PFSK-1 (cell line): Measurements from ENCODE around the gene PACSIN1.

Source experiments
- FOXP2 ChIP-seq: optimal IDR thresholded peaks from 2 replicates; pipeline ENCODE3; 2011; ENCODE audit warnings: borderline replicate concordance, control low read depth, inconsistent platforms; ENCODE audit not compliant: insufficient read depth; ENCODE audit errors: extremely low read length, extremely low read depth
- POLR2AphosphoS5 ChIP-seq: IDR thresholded peaks from 2 replicates; pipeline ENCODE4 v1.6.1; 2012; ENCODE audit warnings: low read depth, mild to moderate bottlenecking, control low read depth, low read length, moderate library complexity
- SIN3A ChIP-seq: IDR thresholded peaks from 2 replicates; pipeline ENCODE4 v1.6.1; 2012; ENCODE audit warnings: mild to moderate bottlenecking, low read length, moderate library complexity, borderline replicate concordance; ENCODE audit not compliant: insufficient read depth
- TAF1 ChIP-seq: IDR thresholded peaks from 2 replicates; pipeline ENCODE4 v1.6.1; 2012; ENCODE audit warnings: low read length, control low read depth, borderline replicate concordance; ENCODE audit not compliant: insufficient read depth
- TF ChIP-seq, protein P1 (sequence below), 2 experiments: IDR thresholded peaks; 2 replicates each; pipeline versions ENCODE4 v1.6.1 to v1.8.0; 2011 to 2012; ENCODE audit warnings: low read depth in 2 of 2, low read length in 2 of 2, control low read depth in 1 of 2, inconsistent platforms in 1 of 2, mild to moderate bottlenecking in 1 of 2, moderate library complexity in 1 of 2; ENCODE audit not compliant: insufficient read depth in 1 of 2

DNA sequence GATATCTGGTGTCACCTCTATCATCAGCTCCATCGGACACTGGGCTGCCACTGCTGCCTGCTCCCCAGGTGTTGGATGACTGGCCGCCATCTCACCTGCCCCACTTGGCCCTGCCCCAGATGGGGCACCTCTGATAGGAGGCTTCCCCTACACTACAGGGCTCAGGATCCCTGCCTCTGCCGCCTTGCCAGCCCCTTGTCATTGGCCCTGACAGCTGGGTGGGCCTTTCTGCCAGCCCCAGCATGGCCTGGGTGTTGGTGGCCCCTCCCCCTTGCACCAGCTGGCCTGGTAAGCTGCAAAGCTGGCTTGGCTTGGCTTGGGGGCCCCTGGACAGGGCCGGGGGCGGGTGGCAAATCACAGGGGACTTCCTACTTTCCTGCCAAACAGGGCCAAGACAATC is 10.6 kb downstream of the PACSIN1 start:
- TF ChIP-seq TAF1 (no peak), POLR2AphosphoS5 (no peak), FOXP2 (no peak), SIN3A (no peak)
- TF ChIP-seq, protein P1, sequence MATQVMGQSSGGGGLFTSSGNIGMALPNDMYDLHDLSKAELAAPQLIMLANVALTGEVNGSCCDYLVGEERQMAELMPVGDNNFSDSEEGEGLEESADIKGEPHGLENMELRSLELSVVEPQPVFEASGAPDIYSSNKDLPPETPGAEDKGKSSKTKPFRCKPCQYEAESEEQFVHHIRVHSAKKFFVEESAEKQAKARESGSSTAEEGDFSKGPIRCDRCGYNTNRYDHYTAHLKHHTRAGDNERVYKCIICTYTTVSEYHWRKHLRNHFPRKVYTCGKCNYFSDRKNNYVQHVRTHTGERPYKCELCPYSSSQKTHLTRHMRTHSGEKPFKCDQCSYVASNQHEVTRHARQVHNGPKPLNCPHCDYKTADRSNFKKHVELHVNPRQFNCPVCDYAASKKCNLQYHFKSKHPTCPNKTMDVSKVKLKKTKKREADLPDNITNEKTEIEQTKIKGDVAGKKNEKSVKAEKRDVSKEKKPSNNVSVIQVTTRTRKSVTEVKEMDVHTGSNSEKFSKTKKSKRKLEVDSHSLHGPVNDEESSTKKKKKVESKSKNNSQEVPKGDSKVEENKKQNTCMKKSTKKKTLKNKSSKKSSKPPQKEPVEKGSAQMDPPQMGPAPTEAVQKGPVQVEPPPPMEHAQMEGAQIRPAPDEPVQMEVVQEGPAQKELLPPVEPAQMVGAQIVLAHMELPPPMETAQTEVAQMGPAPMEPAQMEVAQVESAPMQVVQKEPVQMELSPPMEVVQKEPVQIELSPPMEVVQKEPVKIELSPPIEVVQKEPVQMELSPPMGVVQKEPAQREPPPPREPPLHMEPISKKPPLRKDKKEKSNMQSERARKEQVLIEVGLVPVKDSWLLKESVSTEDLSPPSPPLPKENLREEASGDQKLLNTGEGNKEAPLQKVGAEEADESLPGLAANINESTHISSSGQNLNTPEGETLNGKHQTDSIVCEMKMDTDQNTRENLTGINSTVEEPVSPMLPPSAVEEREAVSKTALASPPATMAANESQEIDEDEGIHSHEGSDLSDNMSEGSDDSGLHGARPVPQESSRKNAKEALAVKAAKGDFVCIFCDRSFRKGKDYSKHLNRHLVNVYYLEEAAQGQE (IDR thresholded peaks at IDR 0.05; ENCODE audit: insufficient read depth in 1 of 2, low read depth in 2 of 2, low read length in 2 of 2): no peak
